ENCODE results near the gene MRPL10. TPM values are rescaled to one million over a fixed set of nuclear protein-coding genes. Genes with fewer than 3 reads are reported as not detected.
"Not testable (repeated sequence)": the region's sequence is repeated elsewhere in the genome, so short reads cannot be mapped to it uniquely, and the experiment has no call there.

Gene MRPL10
- total RNA-seq, 4 donors from 2014 or later: 23.2 to 36.6 (median 30.0) TPM

DNA sequence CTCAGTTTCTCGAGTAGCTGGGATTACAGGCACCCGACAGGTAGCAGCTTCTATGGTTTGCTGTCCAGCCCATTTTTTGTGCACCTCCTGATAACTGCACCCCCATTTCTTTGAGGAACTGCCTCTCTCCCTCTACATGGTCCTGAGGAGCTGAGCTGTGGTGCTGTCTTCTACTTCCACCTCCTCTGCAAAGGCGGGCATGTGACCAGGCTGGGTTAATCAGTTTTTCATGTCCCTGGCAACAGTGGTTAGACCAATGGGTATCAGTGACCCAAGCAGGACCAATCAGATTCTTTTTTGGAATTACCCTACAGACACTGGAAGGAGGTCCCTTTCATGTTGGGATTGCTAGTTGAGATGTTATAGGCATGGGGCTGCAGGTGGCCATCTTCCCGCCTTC lies 57.0 kb downstream of the MRPL10 start:
- intact Hi-C loops (cut with DNase I): no loop called here
- Histone ChIP-seq H3K4me1 (no peaks in the 10 kb centered on the region), H3K36me3 (no peaks in the 10 kb centered on the region), H3K4me3 (no peak overlapping the region), H3K27me3 (peaks cover 5 to 85% (median 7%) of the 10 kb centered on the region in 4 donors), H3K9me3 (peaks cover 0 to 4% (median 0%) of the 10 kb centered on the region in 3 donors), H3K27ac (no peak overlapping the region)
- 70 to 74% methylated on average over 2 to 4 of the region's 4 CpGs for WGBS, 2 donors
- TF ChIP-seq, protein P1, sequence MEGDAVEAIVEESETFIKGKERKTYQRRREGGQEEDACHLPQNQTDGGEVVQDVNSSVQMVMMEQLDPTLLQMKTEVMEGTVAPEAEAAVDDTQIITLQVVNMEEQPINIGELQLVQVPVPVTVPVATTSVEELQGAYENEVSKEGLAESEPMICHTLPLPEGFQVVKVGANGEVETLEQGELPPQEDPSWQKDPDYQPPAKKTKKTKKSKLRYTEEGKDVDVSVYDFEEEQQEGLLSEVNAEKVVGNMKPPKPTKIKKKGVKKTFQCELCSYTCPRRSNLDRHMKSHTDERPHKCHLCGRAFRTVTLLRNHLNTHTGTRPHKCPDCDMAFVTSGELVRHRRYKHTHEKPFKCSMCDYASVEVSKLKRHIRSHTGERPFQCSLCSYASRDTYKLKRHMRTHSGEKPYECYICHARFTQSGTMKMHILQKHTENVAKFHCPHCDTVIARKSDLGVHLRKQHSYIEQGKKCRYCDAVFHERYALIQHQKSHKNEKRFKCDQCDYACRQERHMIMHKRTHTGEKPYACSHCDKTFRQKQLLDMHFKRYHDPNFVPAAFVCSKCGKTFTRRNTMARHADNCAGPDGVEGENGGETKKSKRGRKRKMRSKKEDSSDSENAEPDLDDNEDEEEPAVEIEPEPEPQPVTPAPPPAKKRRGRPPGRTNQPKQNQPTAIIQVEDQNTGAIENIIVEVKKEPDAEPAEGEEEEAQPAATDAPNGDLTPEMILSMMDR (IDR thresholded peaks at IDR 0.05): no peak
- no peak for TF ChIP-seq POLR2A (IDR thresholded peaks at IDR 0.05)
- DNase-seq: no peak

DNA sequence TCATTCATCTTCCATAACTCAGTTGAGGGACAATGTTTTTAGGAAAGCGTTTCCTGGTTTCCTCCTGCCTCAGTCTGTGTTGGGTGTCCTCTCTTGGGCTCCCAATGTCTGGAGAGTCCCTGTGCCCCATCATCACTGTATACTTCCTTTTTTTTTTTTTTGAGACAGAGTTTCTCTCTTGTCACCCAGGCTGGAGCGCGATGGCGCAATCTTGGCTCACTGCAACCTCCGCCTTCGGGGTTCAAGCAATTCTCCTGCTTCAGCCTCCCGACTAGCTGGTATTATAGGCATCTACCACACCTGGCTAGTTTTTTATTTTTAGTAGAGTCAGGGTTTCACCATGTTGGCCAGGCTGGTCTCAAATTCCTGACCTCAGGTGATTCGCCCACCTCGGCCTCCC lies 57.7 kb downstream of the MRPL10 start:
- intact Hi-C loops (cut with DNase I); H3K4me1 ChIP-seq; DNase-seq; H3K4me3 ChIP-seq; H3K27ac ChIP-seq; H3K9me3 ChIP-seq; H3K36me3 ChIP-seq: not testable (repeated sequence)
- H3K27me3 ChIP-seq: peaks cover 5 to 78% (median 7%) of the 10 kb centered on the region in 4 donors
- 88 to 90% methylated on average over 9 of the region's 9 CpGs for WGBS, 2 donors

Other genes with a start within 250 kb of the MRPL10 start
- gene KPNB1, start 181.6 kb downstream of the MRPL10 start, total RNA-seq: 100 to 1,000 TPM; 148 to 233 (median 186) TPM
- 10 to 100 TPM in 2 of 4 donors, 1 to 10 TPM in 2; 3.1 to 12.7 (median 7.9) TPM for gene TBKBP1, start 137.4 kb downstream of the MRPL10 start, total RNA-seq
- gene TBX21, start 98.3 kb downstream of the MRPL10 start, total RNA-seq: 1 to 10 TPM in 3 of 4 donors, not detected in 1; 1.1 to 4.5 (median 2.9) TPM
- 1 to 10 TPM; 1.1 to 4.6 (median 1.6) TPM for gene OSBPL7, start 9.7 kb downstream of the MRPL10 start, total RNA-seq
- gene LRRC46, start 129 bp upstream of the MRPL10 start, total RNA-seq: under 1 TPM in 1 of 4 donors, not detected in 3; 0.18 TPM
- gene SCRN2, start 9.7 kb upstream of the MRPL10 start, total RNA-seq: 10 to 100 TPM; 13.9 to 24.8 (median 17.8) TPM
- gene SP6, start 19.6 kb upstream of the MRPL10 start, total RNA-seq: 1 to 10 TPM; 1.1 to 6.4 (median 3.8) TPM
- 1 to 10 TPM; 4.0 to 9.9 (median 9.2) TPM for gene SP2, start 64.7 kb upstream of the MRPL10 start, total RNA-seq
- 10 to 100 TPM; 25.6 to 38.6 (median 34.2) TPM for gene PNPO, start 110.0 kb upstream of the MRPL10 start, total RNA-seq
- 10 to 100 TPM in 1 of 4 donors, 1 to 10 TPM in 3; 3.3 to 12.5 (median 7.1) TPM for gene PRR15L, start 126.3 kb upstream of the MRPL10 start, total RNA-seq
- gene CDK5RAP3, start 139.6 kb upstream of the MRPL10 start, total RNA-seq: 100 to 1,000 TPM in 1 of 4 donors, 10 to 100 TPM in 3; 60.1 to 141 (median 66.0) TPM
- gene COPZ2, start 206.3 kb upstream of the MRPL10 start, total RNA-seq: 10 to 100 TPM in 1 of 4 donors, 1 to 10 TPM in 2, under 1 TPM in 1; 0.91 to 14.5 (median 5.7) TPM
- gene NFE2L1, start 216.8 kb upstream of the MRPL10 start, total RNA-seq: 100 to 1,000 TPM in 1 of 4 donors, 10 to 100 TPM in 3; 41.6 to 103 (median 60.0) TPM